HuH-7 (cell line): Measurements from ENCODE around the gene LRRC57.

Experiments used
- DNase-seq: peaks from one replicate; pipeline ENCODE4 v3.0.0; 2011; ENCODE audit warnings: low spot score

Gene LRRC57

GRCh38 chr15:42490671-42491538, 57.7 kb downstream of the LRRC57 start, which contains the start of gene ZNF106:
ZNF106 (minus strand) TSS chr15:42491141; CDS start chr15:42472289, 18,852 bp downstream.
- peak; percentile 60 for DNase-seq

DNA sequence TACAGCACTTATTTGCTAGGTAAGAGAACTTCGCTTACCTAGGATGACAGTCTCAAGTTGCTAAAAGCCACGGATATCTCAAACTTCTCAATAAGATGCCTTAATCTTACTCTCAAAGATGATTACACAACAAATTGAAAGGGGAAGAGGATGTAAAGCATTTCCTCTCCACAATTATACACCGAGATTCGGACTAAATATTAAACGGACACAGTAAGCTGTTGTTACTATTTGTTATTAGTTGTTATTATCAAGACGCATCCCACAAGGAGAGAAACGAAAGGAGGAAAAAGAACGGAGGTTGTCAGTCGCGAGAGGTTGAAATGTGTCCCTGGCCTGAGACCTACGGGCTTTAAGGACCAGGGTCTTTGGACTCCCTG, 58.3 kb downstream of the LRRC57 start:
- no peak for DNase-seq
